Nephron (organoid): ENCODE measurements around the gene CCBE1.
A peak's percentile ranks its signal among the peaks of the same experiment; 100 is the strongest.

Experiments
- H3K27ac Mint-ChIP-seq, 3 experiments: 2 replicates each; pipeline ENCODE4 v1.8.0; 2020; ENCODE audit warnings: mixed read lengths in 3 of 3, mild to moderate bottlenecking in 2 of 3, moderate library complexity in 1 of 3
- H3K27me3 Mint-ChIP-seq: 2 replicates; pipeline ENCODE4 v1.8.0; 2021; ENCODE audit warnings: low read depth, mild to moderate bottlenecking, moderate library complexity, mixed read lengths
- H3K36me3 Mint-ChIP-seq: 2 replicates; pipeline ENCODE4 v1.8.0; 2020; ENCODE audit warnings: low read depth, mixed read lengths
- H3K4me1 Mint-ChIP-seq: 2 replicates; pipeline ENCODE4 v1.8.0; 2020; ENCODE audit warnings: mixed read lengths
- H3K4me3 Mint-ChIP-seq, 3 experiments: 2 replicates each; pipeline ENCODE4 v1.8.0; 2020; ENCODE audit warnings: mild to moderate bottlenecking in 3 of 3, mixed read lengths in 3 of 3, moderate library complexity in 2 of 3
- H3K9me3 Mint-ChIP-seq: 2 replicates; pipeline ENCODE4 v1.8.0; 2020; ENCODE audit warnings: mixed read lengths
- CTCF ChIP-seq, 3 experiments: fragments of 200-600 bp; sonication (generic); IDR thresholded peaks; one replicate each; pipeline ENCODE4 v1.5.0; 2021; ENCODE audit warnings: antibody characterized with exemption in 3 of 3; ENCODE audit not compliant: unreplicated experiment in 3 of 3

The CCBE1 gene

GRCh38 chr18:59549503-59550173 is 147.6 kb downstream of the CCBE1 start:
- no peak for TF ChIP-seq CTCF (IDR thresholded peaks at IDR 0.05; ENCODE audit: unreplicated experiment in 3 of 3)
- Mint-ChIP-seq H3K4me3 (no peak overlapping the region), H3K36me3 (no peaks in the 10 kb centered on the region), H3K27me3 (peaks cover 3% of the 10 kb centered on the region), H3K4me1 (peaks cover 38% of the 10 kb centered on the region), H3K9me3 (no peaks in the 10 kb centered on the region), H3K27ac (peak overlapping the region; percentile 12 to 21 (median 12))

DNA sequence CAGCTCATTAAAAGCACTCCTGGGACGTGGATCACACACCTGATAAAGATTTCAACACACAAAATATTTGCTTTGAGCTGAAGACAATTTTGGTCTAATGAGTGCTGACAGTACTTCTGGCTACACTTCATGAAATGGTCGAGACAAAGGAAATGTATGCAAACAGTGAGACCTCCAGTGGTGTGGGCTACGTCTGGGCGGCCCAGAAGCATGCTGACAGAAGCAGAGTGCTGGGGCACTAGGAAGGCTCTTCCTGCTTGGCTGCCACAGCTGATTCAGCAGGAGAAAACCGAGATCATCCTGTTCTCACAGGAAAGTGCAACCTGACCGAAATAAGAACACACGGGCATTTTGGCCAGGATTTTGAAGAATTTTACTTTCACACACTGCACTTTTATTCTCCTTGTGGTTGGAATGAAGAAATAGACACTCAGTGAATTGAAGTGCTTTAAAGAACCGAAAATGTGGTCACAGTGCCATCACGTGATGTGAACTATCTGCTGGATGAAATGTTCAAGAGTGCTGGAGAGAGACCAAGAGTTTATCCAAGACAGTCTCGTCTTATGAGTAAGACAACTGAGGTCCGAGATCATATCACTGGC is 149.5 kb downstream of the CCBE1 start:
- Mint-ChIP-seq H3K27me3 (peaks cover 3% of the 10 kb centered on the region), H3K27ac (peak overlapping the region; percentile 85 to 90 (median 88)), H3K4me3 (peak overlapping the region in 2 of 3 experiments; percentile 21), H3K36me3 (no peaks in the 10 kb centered on the region), H3K9me3 (no peaks in the 10 kb centered on the region), H3K4me1 (peaks cover 21% of the 10 kb centered on the region)
- TF ChIP-seq CTCF (IDR thresholded peaks at IDR 0.05; ENCODE audit: unreplicated experiment in 3 of 3) = peak in 1 of 3 experiments; percentile 14

DNA sequence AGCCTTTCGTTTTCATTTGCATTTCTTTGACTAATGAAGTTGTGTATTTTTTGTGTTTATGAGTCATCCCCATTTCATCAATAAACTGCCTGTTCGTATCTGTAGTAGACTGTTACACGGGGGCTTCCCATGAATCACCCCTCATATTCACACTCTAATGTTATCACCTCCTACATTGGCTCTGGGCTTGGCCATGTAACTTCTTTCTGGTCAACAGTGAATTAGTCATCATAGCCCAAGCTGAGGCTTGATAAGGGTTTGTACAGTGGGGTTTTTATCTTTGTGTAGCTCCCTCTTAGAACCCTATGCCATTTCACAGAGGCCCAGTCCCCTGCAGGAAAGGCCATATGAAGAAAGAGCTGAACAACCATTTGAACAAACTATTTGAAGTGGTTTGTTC is 151.0 kb downstream of the CCBE1 start:
- H3K27ac Mint-ChIP-seq = peak overlapping the region in 2 of 3 experiments; percentile 85 to 90

DNA sequence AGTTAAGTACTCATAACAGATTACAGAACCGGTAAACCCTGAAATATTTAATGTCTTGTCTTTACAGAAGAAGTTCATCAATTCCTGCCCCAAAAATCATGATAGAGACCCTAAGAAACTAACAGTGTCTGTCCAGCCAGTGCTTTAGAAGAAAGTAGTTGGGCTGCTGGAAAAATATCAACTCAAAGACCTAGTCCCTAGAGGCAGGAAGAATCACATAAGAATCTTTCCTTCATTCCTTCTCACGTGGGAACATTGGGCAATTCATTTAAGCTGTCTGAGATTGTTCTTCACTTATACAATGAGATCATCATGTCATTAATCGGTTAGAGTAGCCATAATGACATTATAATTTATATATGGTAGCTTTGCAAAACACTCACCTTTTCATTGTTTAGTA is 156.4 kb downstream of the CCBE1 start:
- H3K36me3 Mint-ChIP-seq = no peaks in the 10 kb centered on the region
- no peak overlapping the region for H3K4me3 Mint-ChIP-seq
- no peak for TF ChIP-seq CTCF (IDR thresholded peaks at IDR 0.05; ENCODE audit: unreplicated experiment in 3 of 3)
- peak overlapping the region; percentile 19 to 73 (median 62) for H3K27ac Mint-ChIP-seq
- H3K9me3 Mint-ChIP-seq = no peaks in the 10 kb centered on the region
- H3K4me1 Mint-ChIP-seq = peaks cover 26% of the 10 kb centered on the region
- H3K27me3 Mint-ChIP-seq = peaks cover 3% of the 10 kb centered on the region

More for the DNA sequence above, 151.0 kb downstream of the CCBE1 start:
- H3K9me3 Mint-ChIP-seq = no peaks in the 10 kb centered on the region
- H3K4me3 Mint-ChIP-seq = no peak overlapping the region
- no peak for TF ChIP-seq CTCF (IDR thresholded peaks at IDR 0.05; ENCODE audit: unreplicated experiment in 3 of 3)
- peaks cover 15% of the 10 kb centered on the region for H3K4me1 Mint-ChIP-seq
- peaks cover 3% of the 10 kb centered on the region for H3K27me3 Mint-ChIP-seq
- H3K36me3 Mint-ChIP-seq = no peaks in the 10 kb centered on the region

DNA sequence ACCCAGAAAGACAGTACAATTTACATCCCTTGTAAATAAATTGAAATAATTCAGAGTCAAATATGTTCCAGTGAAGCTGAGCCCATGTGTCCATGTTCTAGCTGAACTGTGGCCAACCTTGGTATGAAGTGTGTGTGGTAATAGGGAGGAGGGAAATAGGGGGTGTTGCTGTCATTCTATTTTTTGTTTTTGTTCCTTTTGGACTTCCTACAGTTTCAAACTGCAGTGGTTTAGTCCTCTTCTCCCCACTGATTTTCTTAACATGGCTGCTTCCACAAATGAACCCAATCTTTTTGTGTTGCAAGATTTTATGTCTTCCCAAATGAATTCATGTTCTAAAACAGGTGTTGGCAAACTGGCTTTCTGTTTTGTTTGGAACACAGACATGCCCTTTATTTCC is 156.9 kb downstream of the CCBE1 start:
- Mint-ChIP-seq H3K27ac (peak overlapping the region; percentile 19 to 73 (median 62)), H3K4me3 (no peak overlapping the region), H3K36me3 (no peaks in the 10 kb centered on the region), H3K9me3 (no peaks in the 10 kb centered on the region), H3K4me1 (peaks cover 28% of the 10 kb centered on the region), H3K27me3 (no peaks in the 10 kb centered on the region)
- TF ChIP-seq CTCF (IDR thresholded peaks at IDR 0.05; ENCODE audit: unreplicated experiment in 3 of 3) = no peak

DNA sequence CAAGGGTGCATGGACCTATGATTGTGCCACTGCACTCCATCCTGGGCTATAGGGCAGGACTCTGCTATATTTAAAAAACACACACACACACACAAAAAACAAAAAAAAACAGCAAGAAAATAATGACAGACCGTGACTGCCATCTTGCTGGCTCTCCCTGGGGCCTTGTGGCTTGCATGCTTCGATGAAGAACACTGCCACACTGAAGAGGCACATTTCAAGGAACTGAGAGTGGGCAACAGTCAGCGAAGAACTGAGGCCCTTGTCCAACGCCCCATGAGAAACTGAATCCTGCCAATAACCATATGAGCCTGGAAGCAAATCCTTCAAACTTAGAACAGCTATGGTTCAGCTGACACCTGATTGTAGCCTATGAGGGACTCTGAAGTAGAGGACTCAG is 158.1 kb downstream of the CCBE1 start:
- no peak for TF ChIP-seq CTCF (IDR thresholded peaks at IDR 0.05; ENCODE audit: unreplicated experiment in 3 of 3)
- Mint-ChIP-seq H3K36me3 (no peaks in the 10 kb centered on the region), H3K9me3 (no peaks in the 10 kb centered on the region), H3K27ac (peak overlapping the region in 1 of 3 experiments; percentile 64), H3K27me3 (no peaks in the 10 kb centered on the region), H3K4me1 (peaks cover 38% of the 10 kb centered on the region), H3K4me3 (no peak overlapping the region)
